GM12872 (cell line): ENCODE data around the gene TENM4.

ENCODE experiments used
- CTCF ChIP-seq: IDR thresholded peaks from 3 replicates; pipeline ENCODE4 v1.5.1; 2011; ENCODE audit warnings: low read depth, mild to moderate bottlenecking, low read length, moderate library complexity; ENCODE audit not compliant: insufficient read depth

Gene TENM4

GRCh38 chr11:79060081-79060953 lies 380.5 kb downstream of the TENM4 start:
- no peak for TF ChIP-seq CTCF

- no peak for TF ChIP-seq CTCF
These were observed 381.7 kb downstream of the TENM4 start for GRCh38 chr11:79059141-79059540.

- no peak for TF ChIP-seq CTCF
These were observed 384.8 kb downstream of the TENM4 start for GRCh38 chr11:79055856-79056631.

GRCh38 chr11:79054636-79055035 lies 386.2 kb downstream of the TENM4 start:
- TF ChIP-seq CTCF: no peak

- peak; percentile 35; the same call in 1 of the 3 replicates for TF ChIP-seq CTCF
These were observed 388.3 kb downstream of the TENM4 start for GRCh38 chr11:79052544-79052943.

GRCh38 chr11:79050786-79051185 lies 390.0 kb downstream of the TENM4 start:
- no peak for TF ChIP-seq CTCF

- TF ChIP-seq CTCF: no peak
These were observed 391.1 kb downstream of the TENM4 start for GRCh38 chr11:79049741-79050179.
